ENCODE measurements around the gene CCL24.

GRCh38 chr7:75850235-75850634, 36.6 kb upstream of the CCL24 start:
- TF ChIP-seq POLR2A (IDR thresholded peaks at IDR 0.05; ENCODE audit: low read depth, low read length) (no peak), TAF1 (IDR thresholded peaks at IDR 0.05; ENCODE audit: low read depth, low read length) (no peak)
